ENCODE results near the gene ZFX. TPM values are rescaled to one million over a fixed set of nuclear protein-coding genes. Genes with fewer than 3 reads are reported as not detected.

The ZFX gene
- polyA plus RNA-seq, 3 donors from 2014 or later, result 27.6 to 46.7 (median 38.6) TPM

- no peaks in the 10 kb centered on the region for H3K4me1 Mint-ChIP-seq
- no peaks in the 10 kb centered on the region for H3K9me3 Mint-ChIP-seq
- no peaks in the 10 kb centered on the region for H3K36me3 Mint-ChIP-seq
- no peak overlapping the region for H3K27ac Mint-ChIP-seq
- H3K4me3 Mint-ChIP-seq, result no peak overlapping the region
- DNase-seq, result peak; percentile 13 to 26 (median 18)
- H3K27me3 Mint-ChIP-seq (ENCODE audit: low read depth in 3 of 3), result peaks cover 0 to 2% (median 2%) of the 10 kb centered on the region in 3 donors
Measured at GRCh38 chrX:24241822-24242648, 92.5 kb downstream of the ZFX start.

GRCh38 chrX:24242649-24243175, 93.2 kb downstream of the ZFX start:
- H3K4me3 Mint-ChIP-seq, result no peak overlapping the region
- DNase-seq, result no peak
- H3K9me3 Mint-ChIP-seq, result no peaks in the 10 kb centered on the region
- no peaks in the 10 kb centered on the region for H3K4me1 Mint-ChIP-seq
- no peaks in the 10 kb centered on the region for H3K36me3 Mint-ChIP-seq
- H3K27ac Mint-ChIP-seq, result no peak overlapping the region
- H3K27me3 Mint-ChIP-seq (ENCODE audit: low read depth in 3 of 3), result peaks cover 0 to 5% (median 2%) of the 10 kb centered on the region in 3 donors

DNA sequence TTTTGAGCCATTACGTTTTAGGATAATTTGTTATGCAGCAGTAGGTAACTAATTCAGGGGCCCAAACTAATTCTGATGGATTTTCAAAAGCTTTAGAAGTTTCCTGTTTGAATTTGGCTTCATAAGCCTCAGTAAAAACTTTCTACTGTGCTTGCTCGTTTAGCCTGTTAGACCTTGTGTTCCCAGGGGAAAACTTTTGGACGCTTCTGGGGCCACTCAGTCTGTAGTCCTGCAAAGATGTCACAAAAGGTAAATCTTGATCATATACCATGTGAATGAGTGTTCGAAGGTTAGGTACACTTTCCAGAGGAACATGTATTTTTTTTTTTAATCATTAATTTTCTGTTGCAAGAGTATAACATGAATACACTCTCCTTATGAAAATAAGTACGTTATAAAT, 93.7 kb downstream of the ZFX start:
- Mint-ChIP-seq H3K36me3 (no peaks in the 10 kb centered on the region), H3K9me3 (no peaks in the 10 kb centered on the region), H3K4me1 (no peaks in the 10 kb centered on the region), H3K27ac (no peak overlapping the region), H3K27me3 (ENCODE audit: low read depth in 3 of 3) (peaks cover 0 to 9% (median 2%) of the 10 kb centered on the region in 3 donors), H3K4me3 (no peak overlapping the region)
- no peak for DNase-seq

DNA sequence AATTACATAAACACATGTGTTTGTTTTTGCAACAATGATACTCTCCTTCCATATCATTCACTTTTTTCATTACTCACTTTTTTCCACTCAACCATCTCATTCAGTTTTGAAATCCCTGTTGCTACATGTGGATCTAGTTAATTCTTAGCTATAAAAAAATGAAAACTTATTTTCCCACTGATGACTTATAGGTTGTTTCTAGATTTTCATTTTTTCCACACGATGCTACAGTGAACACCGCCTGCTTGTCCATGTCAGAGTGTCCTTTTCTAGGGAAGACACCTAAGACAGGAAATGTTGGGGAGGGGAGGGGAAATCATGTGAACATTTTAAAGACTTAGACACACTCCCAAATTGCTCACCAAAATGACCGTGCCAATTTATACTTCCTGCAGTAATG, 94.2 kb downstream of the ZFX start:
- Mint-ChIP-seq H3K9me3 (no peaks in the 10 kb centered on the region), H3K27me3 (ENCODE audit: low read depth in 3 of 3) (peaks cover 0 to 10% (median 0%) of the 10 kb centered on the region in 3 donors), H3K27ac (no peak overlapping the region), H3K36me3 (no peaks in the 10 kb centered on the region), H3K4me1 (no peaks in the 10 kb centered on the region), H3K4me3 (no peak overlapping the region)
- no peak for DNase-seq

GRCh38 chrX:24245202-24245601, 95.7 kb downstream of the ZFX start:
- Mint-ChIP-seq H3K4me3 (no peak overlapping the region), H3K27me3 (ENCODE audit: low read depth in 3 of 3) (peaks cover 0 to 18% (median 2%) of the 10 kb centered on the region in 3 donors), H3K27ac (no peak overlapping the region), H3K4me1 (no peaks in the 10 kb centered on the region), H3K36me3 (no peaks in the 10 kb centered on the region), H3K9me3 (no peaks in the 10 kb centered on the region)
- DNase-seq, result no peak

DNA sequence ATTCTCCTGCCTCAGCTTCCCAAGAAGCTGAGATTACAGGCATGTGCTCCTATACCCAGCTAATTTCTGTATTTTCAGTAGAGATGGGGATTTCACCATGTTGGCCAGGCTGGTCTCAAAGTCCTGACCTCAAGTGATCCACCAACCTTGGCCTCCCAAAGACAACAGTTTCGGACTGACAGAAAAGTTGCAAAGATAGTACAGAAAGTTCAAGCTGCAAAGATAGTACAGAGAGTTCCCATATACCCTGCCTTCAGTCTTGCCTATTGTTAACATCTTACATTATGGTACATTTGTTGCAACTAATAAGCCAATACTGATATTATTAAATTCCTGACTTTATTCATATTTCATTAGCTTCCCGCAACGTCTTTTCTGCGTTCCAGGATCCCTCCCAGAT, 98.5 kb downstream of the ZFX start:
- Mint-ChIP-seq H3K36me3 (no peaks in the 10 kb centered on the region), H3K27me3 (ENCODE audit: low read depth in 3 of 3) (peaks cover 2 to 26% (median 4%) of the 10 kb centered on the region in 3 donors), H3K4me1 (no peaks in the 10 kb centered on the region), H3K9me3 (no peaks in the 10 kb centered on the region), H3K4me3 (no peak overlapping the region), H3K27ac (no peak overlapping the region)
- DNase-seq, result no peak

DNA sequence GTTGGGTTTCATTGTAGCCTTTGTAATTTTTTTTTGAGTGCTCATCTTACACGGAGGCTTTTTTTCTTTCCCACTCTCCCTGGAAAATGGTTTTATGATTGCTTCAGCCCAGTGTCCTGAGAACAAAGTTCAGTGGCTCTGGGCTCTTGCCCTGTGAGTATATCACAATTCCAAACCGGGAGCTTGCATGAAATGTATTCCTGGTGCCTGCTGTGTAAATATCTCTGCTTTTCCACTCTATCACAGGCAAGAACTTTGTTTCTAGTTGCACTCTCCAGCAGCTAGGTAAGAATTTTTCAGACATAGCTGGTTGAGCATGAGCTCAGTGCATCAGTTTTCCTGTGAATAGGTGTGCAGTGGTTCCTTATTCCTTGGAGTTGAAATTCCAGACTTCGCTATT, 103.5 kb downstream of the ZFX start:
- H3K4me1 Mint-ChIP-seq, result no peaks in the 10 kb centered on the region
- H3K27ac Mint-ChIP-seq, result peak overlapping the region in 1 of 6 donors; percentile 36
- no peaks in the 10 kb centered on the region for H3K9me3 Mint-ChIP-seq
- no peaks in the 10 kb centered on the region for H3K36me3 Mint-ChIP-seq
- H3K27me3 Mint-ChIP-seq (ENCODE audit: low read depth in 3 of 3), result peaks cover 2 to 23% (median 6%) of the 10 kb centered on the region in 3 donors
- H3K4me3 Mint-ChIP-seq, result no peak overlapping the region
- DNase-seq, result no peak

DNA sequence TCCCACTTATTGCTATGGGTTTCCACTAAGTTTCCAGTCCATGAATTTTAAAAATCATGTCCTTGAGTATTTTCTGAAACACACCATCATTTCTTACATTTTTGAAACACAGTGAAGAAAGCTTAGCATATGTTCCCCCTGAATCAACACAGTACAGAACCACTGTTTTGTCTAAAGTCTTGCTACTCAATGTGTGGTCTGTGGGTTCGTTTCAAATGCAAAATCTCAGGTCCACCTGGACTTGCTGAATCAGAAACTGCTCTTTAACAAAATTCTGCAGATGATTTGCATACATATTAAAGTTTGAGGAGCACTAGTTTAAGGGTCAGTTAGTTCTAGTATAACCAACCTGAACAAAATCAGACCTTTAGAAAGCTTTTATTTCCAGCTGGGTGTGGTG, 103.9 kb downstream of the ZFX start:
- H3K27ac Mint-ChIP-seq, result no peak overlapping the region
- H3K27me3 Mint-ChIP-seq (ENCODE audit: low read depth in 3 of 3), result peaks cover 2 to 22% (median 6%) of the 10 kb centered on the region in 3 donors
- no peak overlapping the region for H3K4me3 Mint-ChIP-seq
- no peak for DNase-seq
- H3K4me1 Mint-ChIP-seq, result no peaks in the 10 kb centered on the region
- no peaks in the 10 kb centered on the region for H3K36me3 Mint-ChIP-seq
- H3K9me3 Mint-ChIP-seq, result no peaks in the 10 kb centered on the region

DNA sequence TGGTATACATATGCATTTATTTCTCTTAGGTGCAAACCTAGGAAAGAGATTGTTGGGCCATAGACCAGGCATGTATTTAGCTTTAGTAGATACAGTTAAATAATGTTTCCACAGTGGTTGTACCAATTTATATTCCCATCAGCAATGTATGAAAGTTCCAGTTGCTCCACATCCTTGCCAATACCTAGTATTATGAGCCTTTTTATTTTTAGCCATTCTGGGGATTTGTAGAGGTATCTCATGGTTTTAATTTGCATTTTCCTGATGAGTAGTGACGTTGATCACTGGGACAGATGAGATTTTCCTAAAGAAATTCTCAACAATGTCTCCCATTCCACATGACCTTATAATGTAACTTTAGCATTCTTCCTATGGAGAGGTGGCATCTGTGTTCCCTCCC, 107.5 kb downstream of the ZFX start:
- H3K4me1 Mint-ChIP-seq, result peaks cover 9 to 13% of the 10 kb centered on the region in 2 donors
- H3K27me3 Mint-ChIP-seq (ENCODE audit: low read depth in 3 of 3), result peaks cover 0 to 12% (median 3%) of the 10 kb centered on the region in 3 donors
- H3K4me3 Mint-ChIP-seq, result no peak overlapping the region
- DNase-seq, result no peak
- H3K36me3 Mint-ChIP-seq, result no peaks in the 10 kb centered on the region
- no peaks in the 10 kb centered on the region for H3K9me3 Mint-ChIP-seq
- H3K27ac Mint-ChIP-seq, result no peak overlapping the region

- Mint-ChIP-seq H3K27me3 (ENCODE audit: low read depth in 3 of 3) (peaks cover 1 to 10% (median 7%) of the 10 kb centered on the region in 3 donors), H3K27ac (no peak overlapping the region), H3K9me3 (no peaks in the 10 kb centered on the region), H3K4me1 (peaks cover 11 to 17% of the 10 kb centered on the region in 2 donors), H3K4me3 (no peak overlapping the region), H3K36me3 (no peaks in the 10 kb centered on the region)
- no peak for DNase-seq
Measured at GRCh38 chrX:24259544-24260240, 110.2 kb downstream of the ZFX start.

DNA sequence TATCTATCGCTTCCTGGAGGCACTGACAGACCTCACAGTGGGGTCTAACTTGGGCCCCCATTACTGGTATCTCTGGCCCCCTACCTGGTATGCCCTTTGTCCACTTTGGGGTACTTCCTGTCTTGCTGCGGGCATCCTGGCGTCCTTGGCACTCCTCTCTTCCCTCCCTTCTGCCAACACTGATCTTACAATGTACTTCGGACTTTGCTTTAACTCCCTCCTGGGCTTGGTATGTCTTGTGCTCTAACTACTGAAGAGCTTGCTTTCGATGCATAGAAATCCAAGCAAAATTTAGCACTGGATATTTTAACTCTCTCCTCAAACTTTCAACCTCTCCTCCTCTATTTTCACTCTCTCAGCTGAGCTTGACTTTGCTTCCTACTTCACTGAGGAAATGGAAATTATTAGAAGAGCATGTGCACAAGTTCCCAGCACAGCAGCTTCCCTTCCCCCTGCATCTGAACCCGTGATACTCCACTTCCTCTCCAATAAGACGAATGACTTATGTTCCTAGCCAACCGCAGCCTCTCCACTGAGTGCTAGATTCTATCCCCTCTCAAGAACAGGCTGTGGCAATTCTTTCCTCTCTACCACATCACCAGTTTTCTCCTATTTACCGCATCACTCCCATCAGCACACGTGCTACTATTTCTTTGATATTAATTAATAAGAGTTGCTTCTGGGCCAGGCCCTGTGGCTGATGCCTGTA, 111.5 kb downstream of the ZFX start:
- Mint-ChIP-seq H3K36me3 (no peaks in the 10 kb centered on the region), H3K9me3 (no peaks in the 10 kb centered on the region), H3K27ac (peak overlapping the region in 2 of 6 donors; percentile 37 to 78), H3K27me3 (ENCODE audit: low read depth in 3 of 3) (peaks cover 1 to 9% (median 7%) of the 10 kb centered on the region in 3 donors), H3K4me1 (peaks cover 11 to 17% of the 10 kb centered on the region in 2 donors), H3K4me3 (peak overlapping the region in 3 of 5 donors; percentile 16 to 37 (median 30))
- DNase-seq, result no peak

DNA sequence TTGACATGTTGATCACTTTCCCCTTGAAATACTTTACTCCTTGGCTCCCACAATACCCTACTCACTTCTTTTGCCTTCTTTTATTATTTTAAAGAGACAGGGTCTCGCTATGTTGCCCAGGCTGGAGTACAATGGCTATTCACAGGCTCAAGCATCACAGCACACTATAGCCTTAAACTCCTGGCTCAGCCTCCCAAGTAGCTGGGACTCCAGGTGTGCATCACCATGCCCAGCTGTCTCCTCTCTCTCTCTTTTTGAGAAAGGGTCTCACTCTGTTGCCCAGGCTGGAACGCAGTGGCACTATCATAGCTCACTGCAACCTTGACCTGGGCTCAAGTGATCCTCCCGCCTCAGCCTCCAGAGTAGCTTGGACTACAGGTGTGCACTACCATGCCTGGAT, 112.8 kb downstream of the ZFX start:
- DNase-seq, result no peak
- no peaks in the 10 kb centered on the region for H3K36me3 Mint-ChIP-seq
- peak overlapping the region in 2 of 6 donors; percentile 14 to 36 for H3K27ac Mint-ChIP-seq
- peaks cover 1 to 7% (median 7%) of the 10 kb centered on the region in 3 donors for H3K27me3 Mint-ChIP-seq (ENCODE audit: low read depth in 3 of 3)
- H3K4me3 Mint-ChIP-seq, result peak overlapping the region in 1 of 5 donors; percentile 38
- H3K4me1 Mint-ChIP-seq, result peaks cover 11 to 17% of the 10 kb centered on the region in 2 donors
- no peaks in the 10 kb centered on the region for H3K9me3 Mint-ChIP-seq

DNA sequence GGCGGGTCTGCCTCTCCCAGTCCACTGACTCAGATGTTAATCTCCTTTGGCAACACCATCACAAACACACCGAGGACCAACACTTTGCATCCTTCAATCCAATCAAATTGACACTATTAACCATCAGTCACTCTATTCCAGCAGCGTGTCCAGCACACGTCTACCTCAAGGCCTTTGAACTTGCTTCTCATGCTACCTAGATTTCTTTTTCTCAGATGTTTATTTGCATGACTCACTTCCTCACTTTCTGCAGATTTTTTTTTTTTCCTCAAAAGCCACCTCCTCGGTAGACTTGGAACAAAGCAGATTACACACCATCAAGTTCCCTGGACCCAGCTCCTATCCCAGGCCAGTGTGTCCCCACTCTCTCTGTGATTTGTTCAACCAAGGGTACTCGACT, 114.9 kb downstream of the ZFX start:
- Mint-ChIP-seq H3K4me1 (peaks cover 11 to 17% of the 10 kb centered on the region in 2 donors), H3K36me3 (no peaks in the 10 kb centered on the region), H3K9me3 (no peaks in the 10 kb centered on the region), H3K27me3 (ENCODE audit: low read depth in 3 of 3) (peaks cover 1 to 7% (median 7%) of the 10 kb centered on the region in 3 donors), H3K4me3 (no peak overlapping the region), H3K27ac (no peak overlapping the region)
- no peak for DNase-seq
